GM11168 (cell line): ENCODE results near the gene SYMPK.
"Not testable (repeated sequence)": the region's sequence is repeated elsewhere in the genome, so short reads cannot be mapped to it uniquely, and the experiment has no call there.

ENCODE experiments used
- in situ Hi-C: fragments of 300-500 bp; cut with MboI; formaldehyde crosslinking; loops from one replicate; pipeline ENCODE4 v1.12.0; 2022; ENCODE audit warnings: low sequenced_read_pairs; ENCODE audit not compliant: unreplicated experiment

The SYMPK gene

GRCh38 chr19:45862564-45863334 is at the start of gene SYMPK:
TSS of gene SYMPK (minus strand) at chr19:45863147. CDS start at chr19:45854495, 8,652 bp downstream.
- in situ Hi-C loops = no loop called here

DNA sequence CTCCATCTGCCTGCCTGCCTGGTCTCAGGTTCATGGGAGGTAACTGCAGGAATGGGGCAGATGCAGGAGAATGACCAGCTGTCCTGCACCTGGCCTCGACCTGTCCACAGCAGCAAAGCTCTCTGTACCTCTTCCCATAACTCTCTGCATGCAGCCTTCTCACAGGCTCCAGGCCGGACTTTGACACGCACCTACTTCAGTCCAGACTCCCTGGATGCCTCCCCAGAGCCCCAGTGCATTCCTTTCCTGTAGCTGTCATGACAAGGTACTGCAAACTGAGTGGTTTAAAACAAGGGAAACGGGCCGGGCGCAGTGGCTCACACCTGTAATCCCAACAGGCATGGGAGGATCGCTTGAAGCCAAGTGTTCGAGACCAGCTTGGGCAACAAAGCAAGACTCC is 48.3 kb upstream of the SYMPK start:
- in situ Hi-C loops = no loop called here

- in situ Hi-C loops = no loop called here
Observed at GRCh38 chr19:45908956-45909355, 46.0 kb upstream of the SYMPK start.

GRCh38 chr19:45906221-45906620 is 43.3 kb upstream of the SYMPK start:
- in situ Hi-C loops = no loop called here

DNA sequence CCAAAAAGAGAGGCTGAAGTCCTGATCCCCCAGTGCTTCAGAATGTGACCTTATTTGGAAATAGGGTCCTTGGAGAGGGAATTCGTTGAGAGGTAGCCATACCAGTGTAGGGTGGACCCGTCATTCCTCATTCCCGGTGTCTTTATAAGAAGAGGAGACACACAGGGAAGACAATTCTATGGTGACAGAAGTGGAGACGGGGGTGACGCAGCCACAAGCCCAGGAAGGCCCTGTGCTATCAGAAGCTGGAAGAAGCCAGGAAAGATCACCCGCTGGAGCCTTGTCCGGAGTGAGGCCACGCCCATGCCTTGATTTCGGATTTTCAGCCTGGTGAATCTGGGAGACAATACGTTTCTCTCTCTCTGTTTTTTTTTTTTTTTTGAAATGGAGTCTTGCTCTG is 42.1 kb upstream of the SYMPK start:
- in situ Hi-C loops = no loop called here

DNA sequence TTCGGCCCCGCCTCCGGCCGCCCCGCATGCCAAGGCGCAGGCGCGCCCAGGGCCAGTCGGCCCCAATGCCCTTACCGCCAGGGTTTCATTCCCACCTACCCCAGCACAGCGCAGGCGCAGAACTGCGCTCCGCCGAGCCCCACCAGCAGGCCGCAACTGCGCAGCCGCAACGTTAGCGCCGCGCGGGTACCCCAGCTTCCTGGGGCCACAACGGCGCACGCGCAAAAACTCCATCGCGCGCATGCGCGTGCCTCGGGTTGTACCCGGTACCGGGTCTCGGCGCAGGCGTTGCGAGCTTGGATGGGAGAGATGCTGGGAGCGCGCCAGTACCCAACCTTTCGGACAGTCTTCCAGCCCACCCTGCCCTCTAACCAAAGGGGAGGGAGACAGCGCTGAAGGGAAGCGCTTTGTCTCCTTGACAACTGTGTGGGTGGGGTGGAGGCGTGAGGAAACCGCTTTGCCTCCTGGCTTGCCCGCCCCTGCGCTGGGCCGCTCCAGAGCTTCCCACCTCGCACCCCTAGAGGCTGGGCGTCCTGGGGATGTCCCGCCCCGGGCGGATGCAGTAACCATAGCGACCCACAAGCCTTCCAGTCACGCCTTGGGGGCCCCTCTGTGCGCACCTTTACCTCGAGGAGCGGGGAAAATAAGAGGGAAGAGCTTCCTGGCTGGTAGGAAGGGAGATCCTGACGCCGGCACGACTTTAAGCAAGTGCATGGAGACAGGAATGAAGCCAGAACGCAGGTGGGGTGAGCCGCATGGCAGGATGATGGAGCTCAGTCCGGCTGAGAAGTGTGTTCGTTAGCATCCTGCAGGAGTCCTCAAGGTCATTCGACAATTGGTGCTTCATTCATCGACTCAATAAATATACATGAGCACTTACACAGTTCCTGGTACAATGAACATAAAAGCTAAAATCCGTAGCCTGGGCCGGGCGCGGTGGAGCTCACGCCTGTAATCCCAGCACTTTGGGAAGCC is 40.0 kb upstream of the SYMPK start:
- in situ Hi-C loops = no loop called here

- in situ Hi-C loops = no loop called here
Observed at GRCh38 chr19:45901912-45902650, 39.1 kb upstream of the SYMPK start, which contains the start of gene MYPOP. TSS of gene MYPOP (minus strand) at chr19:45902613. CDS start at chr19:45901773, 840 bp downstream.

- in situ Hi-C loops = no loop called here
Observed at GRCh38 chr19:45901432-45901911, 38.5 kb upstream of the SYMPK start.

- in situ Hi-C loops = no loop called here
Observed at GRCh38 chr19:45900738-45901431, 37.9 kb upstream of the SYMPK start.

DNA sequence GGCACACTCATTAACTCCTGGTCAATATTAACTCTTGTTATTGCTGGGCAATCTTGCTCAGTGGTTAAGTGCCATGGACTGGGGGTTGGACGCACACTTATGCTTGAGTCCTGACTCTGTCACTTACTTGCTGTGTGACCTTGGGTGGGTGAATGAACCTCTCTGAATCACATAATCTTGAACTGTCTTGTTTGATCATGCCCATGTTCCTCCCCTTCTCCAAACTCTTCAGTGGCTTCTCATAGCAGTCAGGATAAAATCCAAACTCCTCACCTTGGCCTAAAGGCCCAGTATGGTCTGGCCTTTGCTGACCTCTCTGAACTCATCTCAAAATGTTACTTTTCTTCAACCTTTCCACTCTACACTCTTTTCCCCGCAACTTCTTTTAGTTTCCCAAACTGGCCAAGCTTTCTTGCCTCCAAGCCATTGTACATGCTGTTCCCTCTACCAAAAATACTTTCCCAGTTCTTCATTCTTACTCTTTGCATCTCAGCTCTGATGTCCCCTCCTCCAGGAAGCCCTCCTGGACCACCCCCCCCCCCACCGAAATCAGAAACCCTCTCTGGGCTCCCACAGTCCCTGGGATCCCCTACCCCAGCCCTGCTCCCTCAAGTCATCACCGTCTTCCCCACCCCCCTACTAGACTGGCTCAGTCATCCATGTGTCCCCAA is 37.1 kb upstream of the SYMPK start:
- in situ Hi-C loops = no loop called here

GRCh38 chr19:45899253-45899652 is 36.3 kb upstream of the SYMPK start:
- in situ Hi-C loops = no loop called here

DNA sequence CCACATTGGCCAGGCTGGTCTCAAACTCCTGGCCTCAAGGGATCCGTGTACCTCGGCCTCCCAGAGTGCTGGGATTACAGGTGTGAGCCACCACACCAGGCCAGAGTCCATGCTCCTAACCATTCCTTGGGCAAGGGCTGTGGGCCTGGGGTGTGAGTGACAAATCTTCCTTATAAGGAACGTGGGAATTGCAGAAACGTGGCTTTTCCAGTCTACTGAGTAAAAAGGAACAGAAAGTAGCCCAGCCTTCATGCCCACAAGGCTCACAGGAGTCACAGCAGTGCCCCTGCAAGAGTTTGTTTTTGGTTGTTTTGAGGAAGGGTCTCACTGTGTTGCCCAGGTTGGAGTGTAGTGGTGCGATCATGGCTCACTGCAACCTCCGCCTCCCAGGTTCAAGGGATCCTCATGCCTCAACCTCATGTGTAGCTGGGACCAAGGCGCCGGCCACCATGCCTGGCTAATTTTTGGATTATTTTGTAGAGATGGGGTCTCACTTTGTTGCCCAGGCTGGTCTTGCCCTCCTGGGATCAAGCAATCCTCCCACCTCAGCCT is 34.4 kb upstream of the SYMPK start:
- in situ Hi-C loops = no loop called here

- in situ Hi-C loops = not testable (repeated sequence)
Observed at GRCh38 chr19:45895983-45896599, 33.1 kb upstream of the SYMPK start.

GRCh38 chr19:45895519-45895972 is 32.6 kb upstream of the SYMPK start:
- in situ Hi-C loops = no loop called here

DNA sequence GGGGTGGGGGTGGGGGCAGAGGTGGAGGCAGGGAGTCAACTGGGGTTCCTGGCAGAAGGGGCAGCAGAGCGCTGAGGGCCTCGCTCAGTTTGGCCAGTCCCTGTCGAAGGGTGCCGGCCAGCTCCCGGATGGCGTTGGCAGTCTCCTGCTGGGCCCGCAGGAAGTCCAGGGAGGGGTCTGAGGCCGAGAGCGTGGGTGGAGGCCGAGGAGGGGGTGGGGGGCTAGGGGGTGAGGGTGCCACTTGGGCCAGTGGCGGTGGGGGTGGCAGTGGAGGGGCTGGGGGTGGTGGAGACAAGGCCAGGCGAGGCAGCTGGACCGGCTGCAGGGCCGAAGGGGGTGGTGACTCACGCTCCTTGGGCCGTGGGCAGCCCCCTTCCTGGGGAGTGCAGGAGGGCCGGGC is 27.9 kb upstream of the SYMPK start:
- in situ Hi-C loops = no loop called here

- in situ Hi-C loops = no loop called here
Observed at GRCh38 chr19:45889210-45889885, 26.4 kb upstream of the SYMPK start.

GRCh38 chr19:45887200-45887710 is 24.3 kb upstream of the SYMPK start:
- in situ Hi-C loops = no loop called here
